Measurements from ENCODE around the gene RAD51B.
"Not testable (repeated sequence)": the region's sequence is repeated elsewhere in the genome, so short reads cannot be mapped to it uniquely, and the experiment has no call there.

RAD51B gene

DNA sequence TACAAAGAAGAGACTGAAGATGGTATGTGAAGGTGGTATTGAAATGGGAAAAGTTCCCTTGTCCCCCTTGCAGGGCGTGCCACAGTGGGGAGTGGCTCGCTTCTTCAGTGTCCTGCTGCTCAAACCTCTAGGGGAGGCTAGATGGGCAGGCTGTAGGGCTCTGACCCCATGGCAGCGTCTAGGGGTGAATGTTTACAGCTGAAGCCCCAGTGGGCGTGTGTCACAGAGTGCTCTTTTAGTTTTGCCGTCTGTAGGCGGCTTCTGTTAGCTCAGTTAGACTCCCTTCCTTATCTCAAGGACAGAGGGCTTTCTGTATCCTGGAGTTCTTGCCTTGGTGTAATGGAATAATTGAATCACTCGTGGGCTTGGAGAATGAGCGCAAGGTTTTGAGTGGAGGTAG, 266.2 kb downstream of the RAD51B start:
- no peak for DNase-seq

DNA sequence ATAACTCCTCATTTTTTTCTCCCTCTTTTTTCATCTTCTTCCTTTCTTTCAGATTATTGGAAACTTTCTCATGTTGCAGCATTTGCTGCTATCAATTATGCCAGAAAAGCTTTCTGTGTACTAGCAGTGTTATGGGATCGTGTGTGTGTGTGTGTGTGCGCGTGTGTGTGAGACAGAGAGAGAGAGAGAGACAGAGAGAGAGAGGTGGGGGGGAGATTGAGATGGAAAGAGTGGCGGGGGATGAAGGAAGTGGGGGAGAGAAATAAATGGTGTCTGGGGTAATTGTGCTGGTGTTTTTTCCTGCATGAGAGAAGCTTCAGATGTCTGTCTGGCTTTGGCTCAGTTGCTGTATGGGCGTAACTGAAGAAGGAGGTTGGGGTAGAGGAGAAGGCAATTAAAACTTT, 268.9 kb downstream of the RAD51B start:
- no peak for DNase-seq

DNA sequence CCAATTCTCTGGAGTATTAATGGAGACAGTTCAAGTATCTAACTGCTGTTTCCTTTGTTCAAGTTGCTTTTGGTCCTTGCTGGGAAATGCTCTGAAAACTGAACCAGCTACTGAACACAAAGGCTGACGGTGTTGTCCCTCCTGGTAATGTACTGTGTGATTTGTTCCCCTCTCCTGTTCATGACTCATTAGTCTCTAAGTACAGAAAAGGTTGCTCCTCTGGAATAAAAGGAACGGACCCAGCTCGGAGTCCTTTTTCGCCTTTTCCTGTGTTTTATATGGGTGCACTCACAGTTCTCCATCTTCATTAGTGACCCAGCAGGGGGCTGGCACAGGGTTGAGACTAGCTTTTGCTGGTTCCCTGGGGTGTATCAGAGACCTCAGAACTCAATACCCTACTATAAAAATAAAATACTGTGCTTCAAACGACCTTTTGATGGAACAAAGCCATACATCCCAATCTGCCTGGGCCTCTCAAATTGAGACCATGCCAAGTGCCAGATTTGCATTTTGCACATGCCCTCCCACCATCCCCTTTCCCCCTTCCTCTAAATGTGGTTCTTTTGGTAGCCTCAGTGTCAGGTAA, 269.7 kb downstream of the RAD51B start:
- DNase-seq = no peak

DNA sequence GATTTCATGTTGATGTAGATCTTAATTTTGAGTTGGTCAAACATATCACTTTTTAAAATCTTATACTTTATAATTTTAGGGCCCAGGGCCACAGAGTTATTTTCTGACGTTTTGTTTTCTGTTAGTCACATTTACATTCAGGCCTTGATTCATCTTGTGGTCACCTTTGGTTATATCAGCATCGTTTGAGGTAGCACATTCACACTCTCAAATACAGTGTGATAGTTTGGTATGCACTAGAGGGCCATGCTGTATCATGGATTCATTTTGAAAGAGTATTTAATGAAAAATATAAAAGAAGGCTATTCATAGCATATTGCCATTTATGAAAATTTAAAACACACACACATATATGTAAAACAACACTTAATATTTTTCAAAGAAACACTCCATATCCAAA, 274.6 kb downstream of the RAD51B start:
- no peak for DNase-seq

DNA sequence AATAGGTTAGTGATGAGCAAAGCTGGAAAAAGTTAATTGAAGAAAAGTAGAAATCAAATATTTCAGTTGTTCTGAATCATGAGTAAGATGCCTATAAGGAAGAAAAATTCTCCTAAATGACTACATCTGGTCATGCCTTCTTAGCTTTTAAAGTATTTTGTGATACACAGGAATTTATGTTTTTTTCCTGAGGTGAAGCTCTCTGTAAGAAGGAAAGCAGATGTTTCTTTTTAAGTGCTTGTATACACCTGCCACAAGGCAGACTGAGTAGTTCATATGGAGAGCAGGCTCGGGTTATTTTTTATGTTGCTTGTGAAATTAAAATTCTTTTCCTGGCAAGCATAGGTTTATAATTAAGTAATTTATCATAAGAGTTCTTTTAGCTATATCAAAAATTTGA, 275.2 kb downstream of the RAD51B start:
- DNase-seq = no peak

DNA sequence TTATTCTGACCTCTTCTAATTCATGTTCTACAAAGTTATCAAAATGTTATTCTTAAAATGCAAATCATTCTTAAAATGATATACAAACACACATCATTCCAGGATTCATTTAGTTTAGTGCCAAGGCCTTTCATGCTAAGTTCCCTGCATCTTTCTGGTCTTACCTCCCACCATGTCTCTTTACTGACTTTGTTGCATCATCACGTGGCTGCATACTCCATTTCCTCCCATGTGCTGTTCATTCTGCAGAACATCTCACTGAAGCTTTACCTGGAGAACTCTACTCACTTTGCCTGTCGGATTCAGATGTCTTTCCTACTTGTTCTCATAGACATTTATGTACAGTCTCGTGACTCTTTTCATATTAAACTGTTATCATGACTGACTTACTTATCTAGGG, 278.1 kb downstream of the RAD51B start:
- DNase-seq = no peak

DNA sequence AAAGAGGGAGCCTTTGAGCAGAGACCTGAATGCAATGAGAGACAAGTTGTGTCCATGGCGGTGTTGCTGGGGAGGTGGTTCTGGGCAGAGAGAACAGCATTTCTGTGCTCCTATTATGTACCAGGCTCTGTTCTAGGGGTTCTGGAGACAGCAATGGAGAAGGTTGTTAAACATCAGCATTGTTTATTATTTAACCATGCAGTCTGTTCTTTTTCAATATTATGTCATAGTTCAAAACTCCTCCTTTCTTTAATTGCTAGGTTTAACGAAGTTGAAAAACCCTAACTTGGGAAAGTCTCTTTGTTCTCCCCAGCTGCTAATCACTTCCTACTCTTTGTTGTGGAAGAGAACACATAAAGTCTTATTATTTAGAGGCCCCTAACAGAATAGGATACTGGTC, 279.3 kb downstream of the RAD51B start:
- DNase-seq = no peak

DNA sequence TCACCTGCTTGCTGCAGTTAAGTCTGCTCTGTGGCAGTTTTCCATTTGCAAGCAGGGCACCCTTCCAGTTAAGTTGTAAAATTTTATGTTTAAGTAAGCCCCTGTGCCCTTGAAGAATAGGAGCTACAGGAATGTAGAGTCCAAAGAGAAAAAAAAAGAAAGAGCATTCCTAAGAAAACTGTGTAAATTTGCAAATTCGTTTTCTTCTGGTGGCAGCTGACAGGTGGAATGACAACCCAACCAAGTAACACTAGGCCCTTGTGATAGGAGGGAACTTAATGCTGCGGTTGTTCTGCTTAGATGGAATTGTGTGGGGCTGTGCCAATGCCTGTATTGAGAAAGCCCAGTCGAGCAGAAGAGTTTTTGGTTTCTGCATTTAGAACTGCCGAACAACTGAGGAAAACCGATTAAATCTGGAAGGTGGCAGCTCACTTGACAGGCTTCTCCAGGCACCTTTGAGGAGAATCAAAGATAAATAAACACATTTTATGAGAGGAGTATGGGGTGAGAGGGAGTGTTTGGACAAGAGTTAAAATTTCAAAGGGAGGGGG, 280.0 kb downstream of the RAD51B start:
- no peak for DNase-seq

DNA sequence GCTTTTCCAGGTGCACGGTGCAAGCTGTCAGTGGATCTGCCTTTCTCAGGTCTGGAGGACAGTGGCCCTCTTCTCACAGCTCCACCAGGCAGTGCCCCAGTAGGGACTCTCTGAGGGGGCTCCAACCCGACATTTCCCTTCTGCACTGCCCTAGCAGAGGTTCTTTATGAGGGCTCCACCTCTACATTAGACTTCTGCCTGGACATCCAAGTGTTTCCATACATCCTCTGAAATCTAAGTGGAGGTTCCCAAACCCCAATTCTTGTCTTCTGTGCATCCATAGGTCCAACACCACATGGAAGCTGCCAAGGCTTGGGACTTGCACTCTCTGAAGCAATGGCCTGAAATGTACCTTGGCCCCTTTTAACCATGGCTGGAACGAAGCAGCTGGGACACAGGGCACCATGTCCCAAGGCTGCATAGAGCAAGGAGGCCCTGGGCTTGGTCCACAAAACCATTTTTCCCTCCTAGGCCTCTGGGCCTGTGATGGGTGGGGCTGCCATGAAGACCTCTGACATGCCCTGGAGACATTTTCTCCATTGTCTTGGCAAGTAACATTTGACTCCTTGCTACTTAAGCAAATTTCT, 282.2 kb downstream of the RAD51B start:
- not testable (repeated sequence) for DNase-seq

DNA sequence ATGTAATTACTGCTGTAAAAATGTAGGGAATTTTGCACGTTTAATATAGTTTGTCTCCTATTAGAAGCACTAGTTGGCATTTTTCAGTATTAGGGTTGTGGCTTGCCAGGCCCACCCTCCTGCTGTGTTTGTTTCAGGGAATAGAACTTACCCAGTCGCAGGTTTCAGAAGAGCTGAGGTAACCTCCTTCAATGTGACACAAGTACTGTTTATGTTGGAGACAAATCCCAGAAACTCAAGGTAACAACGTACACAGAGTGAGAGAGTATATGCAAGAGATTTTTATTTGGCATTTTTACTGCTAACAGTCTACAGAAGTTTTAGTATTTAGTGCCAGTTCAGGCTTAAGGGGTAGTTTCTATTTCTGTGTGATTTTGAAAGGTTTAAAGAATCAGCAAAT, 284.3 kb downstream of the RAD51B start:
- no peak for DNase-seq

DNA sequence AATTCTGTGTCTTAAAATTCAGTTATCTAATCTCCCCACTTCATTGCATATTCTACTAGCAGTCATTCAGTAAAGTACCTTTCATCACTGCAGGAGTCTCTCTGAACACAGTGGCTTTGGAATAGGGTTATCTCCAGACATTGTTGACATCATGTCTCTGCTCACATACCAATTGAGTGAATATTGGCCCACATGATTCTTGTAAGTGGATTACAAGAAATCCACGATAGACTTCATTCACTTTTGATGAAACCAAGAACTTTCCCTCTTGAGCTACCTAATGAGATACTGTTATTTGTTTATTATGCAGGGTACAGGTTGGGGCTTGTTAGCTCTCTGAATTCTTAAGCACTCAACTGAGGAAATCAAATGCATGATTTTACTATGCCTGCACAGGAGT, 284.9 kb downstream of the RAD51B start:
- DNase-seq = no peak

DNA sequence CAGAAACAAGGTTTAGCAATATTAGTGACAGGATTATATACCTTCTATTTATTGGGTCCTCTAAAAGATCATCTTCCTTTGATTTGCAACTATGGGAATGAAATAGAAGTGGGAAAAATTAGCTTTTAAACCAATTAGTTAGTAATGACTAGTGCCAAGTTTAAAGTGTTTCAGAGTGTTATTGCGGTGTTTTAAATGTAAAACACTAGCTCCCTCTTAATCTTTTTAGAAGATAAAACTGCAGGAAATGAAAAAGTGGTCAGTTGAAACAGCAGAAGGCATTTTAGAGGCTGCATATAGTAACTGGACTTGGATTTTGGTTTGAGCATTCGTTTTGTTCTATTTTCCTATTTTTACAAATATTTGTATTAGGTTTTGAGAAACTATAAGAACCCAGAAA, 286.2 kb downstream of the RAD51B start:
- DNase-seq = no peak

DNA sequence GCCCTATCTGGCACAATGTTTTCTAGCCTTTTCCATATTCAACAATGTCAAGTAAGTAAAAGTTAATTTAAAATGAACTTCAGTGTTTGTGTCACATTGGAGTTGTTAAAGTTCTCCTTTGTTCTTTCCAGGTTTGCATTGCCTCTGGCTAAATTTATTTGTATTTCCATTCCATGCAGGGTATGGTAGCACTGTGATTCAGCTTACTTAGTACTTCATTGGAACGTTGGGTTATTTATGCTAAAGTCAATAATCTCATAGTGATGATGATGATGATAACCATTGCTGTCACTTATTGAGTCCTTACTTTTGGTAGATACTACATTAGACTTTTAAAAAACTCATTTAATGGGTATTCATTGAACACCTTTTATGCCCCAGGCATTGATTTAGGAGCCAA, 286.9 kb downstream of the RAD51B start:
- no peak for DNase-seq

DNA sequence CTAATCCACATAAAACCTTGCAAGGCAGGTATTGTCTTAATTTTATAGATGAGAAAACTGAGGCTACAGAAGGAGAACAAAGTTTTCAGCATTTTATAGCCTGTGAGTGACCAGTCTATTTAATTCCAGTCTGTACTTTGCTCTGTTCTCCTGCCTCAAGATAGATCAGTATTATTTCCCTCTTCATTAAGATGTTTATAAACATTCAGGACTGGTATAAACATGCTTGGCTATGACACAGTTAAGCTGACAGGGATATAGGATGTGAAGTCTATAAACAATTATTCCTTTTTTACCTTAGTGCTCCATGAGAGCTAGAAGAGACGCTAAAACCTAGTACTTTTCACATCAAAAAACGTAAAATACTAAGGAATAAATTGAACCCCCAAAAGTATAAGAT, 287.3 kb downstream of the RAD51B start:
- DNase-seq = no peak

DNA sequence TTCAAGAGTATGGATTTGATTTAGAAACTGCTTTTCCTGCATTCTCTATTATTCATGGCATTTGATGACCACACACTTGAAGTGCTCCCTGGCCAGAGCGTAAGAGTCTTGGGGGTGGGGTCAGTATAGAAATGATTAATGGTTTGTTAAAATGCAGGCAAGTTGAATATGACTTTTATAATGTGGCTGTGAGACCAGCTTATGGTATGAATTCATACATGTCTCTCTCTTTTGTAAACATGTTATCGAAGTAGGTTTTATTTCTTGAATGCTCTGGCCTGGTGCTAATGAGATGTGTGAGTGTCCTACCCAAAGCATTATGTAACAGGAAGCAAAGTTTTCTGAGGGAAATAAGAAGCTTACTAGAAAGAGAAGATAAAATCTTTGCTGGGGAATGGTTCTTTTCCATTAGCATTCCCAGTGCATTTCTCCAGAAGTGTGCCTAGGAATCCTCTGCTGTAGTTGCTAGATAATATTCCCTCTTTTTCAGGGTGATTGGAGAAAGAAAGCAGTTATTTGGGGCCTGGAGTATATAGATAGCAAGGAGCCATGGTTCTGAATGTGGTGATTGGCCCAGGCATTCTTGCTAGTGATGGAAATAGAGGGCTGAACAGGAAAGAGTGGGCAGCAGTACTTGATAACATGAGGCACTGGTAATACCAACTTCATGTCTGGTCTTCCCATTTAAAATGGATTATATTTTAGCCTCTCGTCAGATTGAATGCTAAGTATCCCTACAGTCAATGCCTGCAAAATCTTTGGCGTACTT, 289.7 kb downstream of the RAD51B start:
- DNase-seq = no peak

DNA sequence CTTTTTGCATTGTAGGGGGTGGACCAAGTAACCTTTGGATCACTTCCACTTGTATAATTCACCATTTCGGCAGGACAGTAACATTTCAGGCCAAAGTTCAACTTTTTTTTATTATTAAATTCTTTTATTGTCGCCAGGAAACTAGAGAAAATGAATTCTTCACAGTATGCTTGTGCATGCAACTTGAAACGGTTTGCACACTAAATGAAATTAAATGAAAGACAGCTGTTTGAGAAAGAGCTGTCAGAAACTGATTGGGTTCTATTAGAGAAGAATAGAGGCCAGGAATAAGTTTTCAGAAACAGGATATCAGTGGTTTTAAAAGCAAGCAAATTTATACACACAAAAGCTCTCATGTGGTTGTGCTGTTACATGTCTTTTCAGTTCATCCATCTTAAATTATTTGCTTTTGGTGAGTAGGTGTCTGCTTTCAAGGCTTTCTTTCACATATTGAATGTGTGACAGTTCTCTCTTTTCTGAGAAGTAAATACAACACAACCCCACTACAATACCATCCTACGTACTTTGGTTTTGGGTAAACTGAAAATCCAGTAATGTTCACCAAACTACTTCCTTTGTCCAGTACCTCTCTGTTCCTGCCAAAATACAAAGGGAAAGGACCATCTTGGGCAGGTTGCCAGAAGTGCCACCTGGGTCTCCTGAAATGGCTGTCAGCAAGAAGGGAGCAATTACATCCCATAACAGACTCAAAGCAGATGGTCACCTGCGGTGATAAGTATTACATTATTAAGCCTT, 291.7 kb downstream of the RAD51B start:
- DNase-seq = no peak

DNA sequence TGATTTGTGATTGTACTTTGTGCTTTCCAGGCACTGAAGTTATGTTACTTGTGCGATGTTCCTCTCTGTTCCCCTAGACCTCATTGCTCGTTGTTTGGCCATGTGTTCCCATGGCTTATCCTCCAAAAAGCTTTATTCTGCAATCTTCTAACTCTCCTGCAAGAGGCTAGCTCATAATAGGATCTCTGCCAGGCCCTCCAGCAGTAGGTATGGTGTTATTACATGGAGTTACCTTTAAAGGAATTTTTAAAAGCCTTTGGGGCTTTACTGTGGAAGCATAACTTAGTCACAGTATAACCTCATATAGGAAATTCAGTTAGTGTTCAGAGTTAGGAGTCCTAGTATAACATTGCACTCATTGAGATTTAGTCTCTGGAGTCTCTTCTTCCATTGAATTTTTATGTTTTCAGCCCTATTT, 292.3 kb downstream of the RAD51B start:
- DNase-seq = no peak

DNA sequence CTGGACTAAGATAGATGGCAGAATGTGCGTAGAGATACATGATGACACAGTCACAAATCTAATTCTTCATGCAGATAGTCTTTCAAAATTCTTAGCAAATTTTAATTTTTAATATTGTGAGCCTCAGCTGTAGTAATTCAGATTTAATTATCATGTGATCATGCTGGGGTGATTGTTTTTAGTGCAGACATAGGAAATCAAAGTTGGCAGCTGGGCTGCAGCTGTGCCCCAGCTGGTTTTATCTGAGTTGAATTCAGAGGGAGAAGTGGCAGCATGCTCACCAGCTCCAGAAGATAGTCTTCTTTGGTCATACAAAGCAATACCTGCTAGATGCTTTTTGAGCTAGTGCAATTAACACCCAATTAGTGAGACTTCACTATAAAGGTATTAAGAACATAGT, 292.9 kb downstream of the RAD51B start:
- no peak for DNase-seq

DNA sequence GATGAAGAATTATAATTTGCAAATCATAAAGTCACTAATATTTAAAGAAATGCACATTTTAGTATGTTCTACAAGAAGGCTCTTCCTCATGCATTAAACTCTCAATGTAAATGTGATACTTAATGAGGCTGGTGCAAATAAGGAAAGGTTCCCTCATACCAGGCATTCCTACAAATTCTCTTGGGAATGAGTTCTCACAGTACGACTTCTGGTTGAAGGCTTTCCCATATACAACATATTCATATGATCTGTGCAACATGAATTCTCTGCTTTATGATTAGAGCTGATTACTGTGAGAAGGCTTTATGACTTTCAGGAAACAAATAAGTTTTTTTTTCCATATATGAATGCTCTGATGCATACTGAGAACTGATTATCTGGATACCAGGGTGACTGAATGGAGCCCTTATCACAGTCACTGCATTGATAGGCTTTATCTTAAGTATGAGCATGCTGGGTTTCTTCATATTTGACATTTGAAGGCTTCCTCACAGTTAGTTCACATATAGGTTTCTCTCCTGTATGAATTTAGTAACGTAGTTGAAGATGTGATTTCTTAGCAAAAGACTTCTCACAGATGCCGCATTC, 293.9 kb downstream of the RAD51B start:
- no peak for DNase-seq

DNA sequence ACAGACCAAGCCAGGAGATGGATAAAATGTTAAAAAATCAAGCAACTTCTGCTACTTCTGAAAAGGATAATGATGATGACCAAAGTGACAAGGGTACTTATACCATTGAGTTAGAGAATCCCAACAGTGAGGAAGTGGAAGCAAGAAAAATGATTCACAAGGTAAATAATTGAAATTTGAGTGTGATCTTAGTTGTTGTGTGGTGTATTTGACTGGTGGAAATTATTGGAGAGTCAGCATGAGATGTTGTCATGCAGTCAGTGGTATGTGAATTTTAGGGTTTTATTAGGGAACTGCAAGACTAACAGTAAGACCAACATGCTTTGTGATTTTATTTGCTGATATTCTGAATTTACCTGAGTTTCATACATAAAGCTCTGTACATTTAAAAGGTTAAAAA, 296.4 kb downstream of the RAD51B start:
- DNase-seq = not testable (repeated sequence)

DNA sequence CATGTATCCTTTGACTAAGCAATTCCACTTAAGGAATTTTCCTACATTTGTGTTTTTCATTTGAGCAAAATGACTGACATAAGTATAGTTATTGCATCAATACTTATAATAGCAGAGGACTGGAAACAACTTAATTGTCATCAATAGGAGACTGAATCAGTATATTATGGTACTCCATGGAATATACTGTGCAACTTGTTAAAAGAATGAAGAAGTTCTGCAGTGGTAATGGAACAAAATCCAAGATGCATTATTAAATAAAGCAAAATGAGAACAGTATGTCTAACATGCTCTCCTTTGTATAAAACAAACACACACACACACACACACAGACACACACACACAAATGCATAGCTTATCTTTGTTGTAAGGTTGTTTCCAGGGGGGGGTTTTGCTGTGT, 303.1 kb downstream of the RAD51B start:
- no peak for DNase-seq

DNA sequence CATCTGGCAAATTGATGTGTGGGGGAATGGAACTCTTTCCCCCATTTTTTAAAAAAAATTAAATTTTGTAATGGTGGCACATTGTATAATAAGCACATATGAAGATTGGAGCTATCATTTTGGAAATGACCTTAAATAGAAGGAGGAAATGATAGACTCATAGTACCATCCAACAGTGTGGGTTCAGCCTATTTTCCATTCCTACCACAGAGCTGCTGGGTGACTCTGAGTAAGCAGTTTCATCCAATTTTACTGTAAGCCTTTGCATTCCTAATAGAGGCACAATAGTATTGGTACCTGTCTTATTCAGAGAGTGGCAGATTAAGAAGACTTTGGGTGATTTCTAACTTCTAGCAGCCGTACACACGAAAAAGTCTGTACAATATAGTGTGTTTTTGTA, 304.5 kb downstream of the RAD51B start:
- no peak for DNase-seq
